ENCODE data around the gene ATOH8. TPM values are rescaled to one million over a fixed set of nuclear protein-coding genes. Genes with fewer than 3 reads are reported as not detected.
A peak's percentile ranks its signal among the peaks of the same experiment; 100 is the strongest.

ATOH8 gene
- total and polyA plus RNA-seq, 2 donors from 2014 or later = 11.2 to 18.6 TPM

DNA sequence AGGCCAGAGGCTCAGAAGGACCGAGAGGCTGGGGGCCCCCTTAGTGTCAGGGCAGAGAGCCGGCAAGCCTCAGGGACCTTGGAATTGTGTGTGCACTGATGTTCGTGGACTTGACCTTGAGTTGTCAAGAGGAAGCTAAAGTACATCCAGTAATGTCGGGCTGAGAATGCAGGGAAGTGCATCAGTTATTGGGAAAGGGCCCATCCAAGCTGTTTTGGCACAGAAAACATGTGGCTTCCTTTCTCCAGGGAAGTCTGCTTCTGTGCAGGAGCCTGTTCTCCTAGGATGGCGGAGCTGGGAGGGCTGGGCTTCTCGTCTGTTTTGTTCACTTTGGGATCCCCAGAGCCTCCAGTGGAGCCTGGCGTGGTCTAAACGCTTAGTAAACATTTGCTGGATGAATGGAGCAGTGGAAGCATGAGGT lies 23.7 kb downstream of the ATOH8 start:
- H3K27ac ChIP-seq (ENCODE audit: low read depth in 2 of 2, low read length in 2 of 2) = no peak overlapping the region

DNA sequence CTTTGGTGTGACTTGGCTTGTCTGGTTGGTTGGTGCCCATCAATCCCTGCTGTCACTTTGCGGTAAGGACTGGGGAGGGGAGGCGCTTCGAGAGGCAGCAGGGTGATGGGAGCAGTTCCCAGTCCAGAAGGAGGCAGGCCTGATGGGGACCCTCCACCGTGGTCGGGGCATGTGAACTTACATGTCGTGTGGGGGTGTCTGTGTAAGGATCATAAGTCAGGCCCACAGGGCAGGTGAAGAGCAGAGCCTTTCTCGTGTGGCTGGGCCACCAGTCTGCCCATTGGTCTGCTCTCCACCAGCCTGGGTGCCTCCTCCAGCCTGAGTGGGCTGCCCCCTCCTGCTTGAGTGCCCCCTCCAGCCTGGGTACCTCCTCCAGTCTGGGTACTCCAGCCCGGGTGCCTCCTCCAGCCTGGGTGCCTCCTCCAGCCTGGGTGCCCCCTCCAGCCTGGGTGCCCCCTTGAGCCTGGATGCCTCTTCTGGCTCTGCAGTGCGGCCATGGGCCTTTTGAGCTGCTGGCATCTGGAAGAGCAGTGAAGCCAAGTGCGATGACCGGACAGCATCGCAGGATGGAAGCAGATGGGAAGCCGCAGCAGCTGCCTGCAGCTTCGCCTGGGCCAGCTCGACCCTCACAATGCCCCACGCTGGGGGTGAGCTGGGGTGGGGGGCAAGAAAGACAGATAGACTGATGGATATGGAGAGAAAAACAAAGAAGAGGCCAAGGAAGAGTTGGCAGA lies 25.0 kb downstream of the ATOH8 start:
- Histone ChIP-seq H3K27ac (ENCODE audit: low read depth in 2 of 2, low read length in 2 of 2) (no peak overlapping the region), H3K9me3 (ENCODE audit: control insufficient read depth in 2 of 3, insufficient read depth in 1 of 3, low read length in 3 of 3) (no peaks in the 10 kb centered on the region), H3K4me1 (ENCODE audit: control insufficient read depth in 2 of 3, insufficient read depth in 2 of 3, low read depth in 1 of 3, low read length in 3 of 3) (peaks cover 0 to 8% (median 7%) of the 10 kb centered on the region in 3 donors), H3K9ac (ENCODE audit: low read length in 3 of 3) (no peak overlapping the region), H3K4me3 (ENCODE audit: low read length in 3 of 3) (no peak overlapping the region), H3K36me3 (ENCODE audit: control insufficient read depth in 2 of 3, insufficient read depth in 3 of 3, low read length in 3 of 3) (no peaks in the 10 kb centered on the region), H3K27me3 (ENCODE audit: control insufficient read depth, insufficient read depth, low read length) (no peaks in the 10 kb centered on the region)
- intact Hi-C loops (cut with DNase I) = no loop called here
- FAIRE-seq (no peak), DNase-seq (peak in 1 of 5 donors; percentile 67)
- TF ChIP-seq, protein P1, sequence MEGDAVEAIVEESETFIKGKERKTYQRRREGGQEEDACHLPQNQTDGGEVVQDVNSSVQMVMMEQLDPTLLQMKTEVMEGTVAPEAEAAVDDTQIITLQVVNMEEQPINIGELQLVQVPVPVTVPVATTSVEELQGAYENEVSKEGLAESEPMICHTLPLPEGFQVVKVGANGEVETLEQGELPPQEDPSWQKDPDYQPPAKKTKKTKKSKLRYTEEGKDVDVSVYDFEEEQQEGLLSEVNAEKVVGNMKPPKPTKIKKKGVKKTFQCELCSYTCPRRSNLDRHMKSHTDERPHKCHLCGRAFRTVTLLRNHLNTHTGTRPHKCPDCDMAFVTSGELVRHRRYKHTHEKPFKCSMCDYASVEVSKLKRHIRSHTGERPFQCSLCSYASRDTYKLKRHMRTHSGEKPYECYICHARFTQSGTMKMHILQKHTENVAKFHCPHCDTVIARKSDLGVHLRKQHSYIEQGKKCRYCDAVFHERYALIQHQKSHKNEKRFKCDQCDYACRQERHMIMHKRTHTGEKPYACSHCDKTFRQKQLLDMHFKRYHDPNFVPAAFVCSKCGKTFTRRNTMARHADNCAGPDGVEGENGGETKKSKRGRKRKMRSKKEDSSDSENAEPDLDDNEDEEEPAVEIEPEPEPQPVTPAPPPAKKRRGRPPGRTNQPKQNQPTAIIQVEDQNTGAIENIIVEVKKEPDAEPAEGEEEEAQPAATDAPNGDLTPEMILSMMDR (IDR thresholded peaks at IDR 0.05; ENCODE audit: borderline replicate concordance, extremely low read depth, insufficient read depth) = no peak

More for the DNA sequence above, 23.7 kb downstream of the ATOH8 start:
- peaks cover 0 to 17% (median 11%) of the 10 kb centered on the region in 3 donors for H3K4me1 ChIP-seq (ENCODE audit: control insufficient read depth in 2 of 3, insufficient read depth in 2 of 3, low read depth in 1 of 3, low read length in 3 of 3)
- H3K9ac ChIP-seq (ENCODE audit: low read length in 3 of 3) = no peak overlapping the region
- H3K9me3 ChIP-seq (ENCODE audit: control insufficient read depth in 2 of 3, insufficient read depth in 1 of 3, low read length in 3 of 3) = no peaks in the 10 kb centered on the region
- peak in 1 of 5 donors; percentile 42 for DNase-seq
- no peak for FAIRE-seq
- H3K4me3 ChIP-seq (ENCODE audit: low read length in 3 of 3) = no peak overlapping the region
- TF ChIP-seq, protein P1 (IDR thresholded peaks at IDR 0.05; ENCODE audit: borderline replicate concordance, extremely low read depth, insufficient read depth) = no peak
- no peaks in the 10 kb centered on the region for H3K27me3 ChIP-seq (ENCODE audit: control insufficient read depth, insufficient read depth, low read length)
- intact Hi-C loops (cut with DNase I) = no loop called here
- H3K36me3 ChIP-seq (ENCODE audit: control insufficient read depth in 2 of 3, insufficient read depth in 3 of 3, low read length in 3 of 3) = no peaks in the 10 kb centered on the region

DNA sequence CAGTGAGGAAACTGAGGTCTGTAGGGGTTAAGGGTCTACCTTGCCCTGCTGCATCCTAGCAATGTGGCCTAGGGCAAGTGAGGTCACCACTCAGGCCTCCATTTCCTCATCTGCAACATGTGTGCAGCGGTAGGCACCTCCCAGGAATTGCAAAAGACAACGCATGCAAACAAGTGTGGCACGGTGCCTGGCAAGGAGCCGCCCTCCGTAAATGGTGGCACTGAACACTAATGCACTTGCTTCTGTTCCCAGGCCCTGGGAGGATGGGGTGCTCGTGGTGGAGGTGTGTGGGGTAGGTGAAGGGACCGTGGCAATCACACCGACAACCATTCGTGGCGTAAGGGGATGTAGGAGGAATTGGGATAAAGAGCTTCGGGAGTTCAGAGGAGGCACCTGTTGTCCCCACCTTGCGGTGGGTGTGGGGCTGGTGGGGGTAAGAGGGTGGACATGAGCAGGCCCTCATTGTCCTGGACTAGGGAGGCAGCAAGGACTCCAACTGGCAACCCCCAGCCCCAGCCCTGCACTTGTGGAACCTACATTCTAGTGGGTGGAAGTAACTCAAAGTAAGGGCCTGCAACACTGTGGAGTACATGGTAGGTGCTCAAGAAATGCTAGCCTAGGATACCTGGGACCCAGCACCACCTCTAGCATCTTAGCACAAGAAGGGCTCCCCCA lies 26.0 kb downstream of the ATOH8 start:
- Histone ChIP-seq H3K4me3 (ENCODE audit: low read length in 3 of 3) (no peak overlapping the region), H3K9me3 (ENCODE audit: control insufficient read depth in 2 of 3, insufficient read depth in 1 of 3, low read length in 3 of 3) (no peaks in the 10 kb centered on the region), H3K36me3 (ENCODE audit: control insufficient read depth in 2 of 3, insufficient read depth in 3 of 3, low read length in 3 of 3) (no peaks in the 10 kb centered on the region), H3K27ac (ENCODE audit: low read depth in 2 of 2, low read length in 2 of 2) (no peak overlapping the region), H3K4me1 (ENCODE audit: control insufficient read depth in 2 of 3, insufficient read depth in 2 of 3, low read depth in 1 of 3, low read length in 3 of 3) (peaks cover 0 to 8% (median 4%) of the 10 kb centered on the region in 3 donors), H3K9ac (ENCODE audit: low read length in 3 of 3) (no peak overlapping the region), H3K27me3 (ENCODE audit: control insufficient read depth, insufficient read depth, low read length) (no peaks in the 10 kb centered on the region)
- DNase-seq (peak in 1 of 5 donors; percentile 55), FAIRE-seq (no peak)
- intact Hi-C loops (cut with DNase I) = no loop called here
- TF ChIP-seq, protein P1 (IDR thresholded peaks at IDR 0.05; ENCODE audit: borderline replicate concordance, extremely low read depth, insufficient read depth) = no peak
